Uterus (tissue), 4 donors: ENCODE results near the gene EPC2. TPM values are rescaled to one million over a fixed set of nuclear protein-coding genes. Genes with fewer than 3 reads are reported as not detected.

ENCODE experiments used
- DNase-seq, 2 donors: peaks; one replicate each; pipeline ENCODE4 v3.0.0-alpha.2; 2019 to 2020
- H3K27ac ChIP-seq, 2 donors: fragments of 200-600 bp; sonication (generic); 1 replicate in 1 of 2; 2 replicates in 1 of 2; pipeline ENCODE4 v1.5.1; 2016 to 2018
- H3K27me3 ChIP-seq, 2 donors: fragments of 200-600 bp; sonication (generic); one replicate each; pipeline ENCODE4 v1.5.1; 2018 to 2019; ENCODE audit warnings: control low read depth in 1 of 2
- H3K36me3 ChIP-seq, 2 donors: fragments of 200-600 bp; sonication (generic); one replicate each; pipeline ENCODE4 v1.5.1; 2019; ENCODE audit warnings: control low read depth in 1 of 2
- H3K4me1 ChIP-seq, 2 donors: fragments of 200-600 bp; sonication (generic); one replicate each; pipeline ENCODE4 v1.5.1; 2018 to 2019; ENCODE audit warnings: control low read depth in 1 of 2
- H3K4me3 ChIP-seq, 2 donors: fragments of 200-600 bp; sonication (generic); 1 replicate in 1 of 2; 2 replicates in 1 of 2; pipeline ENCODE4 v1.5.1; 2018 to 2019; ENCODE audit warnings: mild to moderate bottlenecking in 1 of 2
- H3K9me3 ChIP-seq, 2 donors: fragments of 200-600 bp; sonication (generic); one replicate each; pipeline ENCODE4 v1.5.1; 2019; ENCODE audit warnings: control low read depth in 1 of 2
- CTCF ChIP-seq, 4 experiments: fragments of 200-600 bp in 2 of 4; fragments of 450-650 bp in 2 of 4; sonication (generic) in 2 of 4; IDR thresholded peaks; one replicate each; pipeline ENCODE4 v1.5.1; 2016 to 2019; ENCODE audit warnings: antibody characterized with exemption in 4 of 4, mild to moderate bottlenecking in 2 of 4, moderate library complexity in 1 of 4
- POLR2A ChIP-seq, 2 donors: fragments of 450-650 bp; IDR thresholded peaks; one replicate each; pipeline ENCODE4 v1.6.1; 2016; ENCODE audit warnings: antibody characterized with exemption in 2 of 2, mild to moderate bottlenecking in 1 of 2, moderate library complexity in 1 of 2
- intact Hi-C: fragments of 100-400 bp; cut with DNase I; formaldehyde crosslinking; loops from one replicate; pipeline ENCODE4 v1.15.1; 2023; ENCODE audit warnings: low total_unique reads
- total RNA-seq, 4 donors: library from RNA; depleted of rRNA in 3 of 4; stranded (reverse); fragments of >200 nt in 3 of 4; gene quantifications; one replicate each; pipeline versions ENCODE4 v1.1.0 to v1.2.4, GENCODE V29; 2014 to 2023
- donor health status: DM: yes; HTN: yes; CAD: no.

The EPC2 gene
- total RNA-seq, 4 donors from 2014 or later = 14.3 to 71.4 (median 33.8) TPM

GRCh38 chr2:148640767-148641166 lies 3.8 kb upstream of the EPC2 start:
- Histone ChIP-seq H3K4me3 (no peak overlapping the region), H3K27ac (no peak overlapping the region), H3K36me3 (no peaks in the 10 kb centered on the region), H3K9me3 (no peaks in the 10 kb centered on the region), H3K27me3 (no peaks in the 10 kb centered on the region), H3K4me1 (no peaks in the 10 kb centered on the region)
- no peak for DNase-seq
- TF ChIP-seq CTCF (IDR thresholded peaks at IDR 0.05) (no peak), POLR2A (IDR thresholded peaks at IDR 0.05) (no peak)
- intact Hi-C loops = no loop called here

GRCh38 chr2:148642112-148642744 lies 2.3 kb upstream of the EPC2 start:
- H3K9me3 ChIP-seq = no peaks in the 10 kb centered on the region
- H3K27me3 ChIP-seq = no peaks in the 10 kb centered on the region
- H3K4me3 ChIP-seq = no peak overlapping the region
- no peak for TF ChIP-seq POLR2A (IDR thresholded peaks at IDR 0.05)
- no peak for TF ChIP-seq CTCF (IDR thresholded peaks at IDR 0.05)
- H3K36me3 ChIP-seq = no peaks in the 10 kb centered on the region
- H3K4me1 ChIP-seq = no peaks in the 10 kb centered on the region
- intact Hi-C loops = no loop called here
- no peak overlapping the region for H3K27ac ChIP-seq
- DNase-seq = no peak

- Histone ChIP-seq H3K9me3 (no peaks in the 10 kb centered on the region), H3K27ac (no peak overlapping the region), H3K36me3 (no peaks in the 10 kb centered on the region), H3K27me3 (no peaks in the 10 kb centered on the region), H3K4me3 (no peak overlapping the region), H3K4me1 (no peaks in the 10 kb centered on the region)
- DNase-seq = peak in 1 of 2 donors; percentile 29
- TF ChIP-seq POLR2A (IDR thresholded peaks at IDR 0.05) (no peak), CTCF (IDR thresholded peaks at IDR 0.05) (no peak)
- intact Hi-C loops = no loop called here
These were observed 1.6 kb upstream of the EPC2 start for GRCh38 chr2:148642891-148643416.

- intact Hi-C loops = no loop called here
- Histone ChIP-seq H3K4me3 (peak overlapping the region in 1 of 2 donors; percentile 77), H3K4me1 (no peaks in the 10 kb centered on the region), H3K9me3 (no peaks in the 10 kb centered on the region), H3K27ac (peak overlapping the region in 1 of 2 donors; percentile 100), H3K27me3 (no peaks in the 10 kb centered on the region), H3K36me3 (no peaks in the 10 kb centered on the region)
- no peak for DNase-seq
- no peak for TF ChIP-seq POLR2A (IDR thresholded peaks at IDR 0.05)
- no peak for TF ChIP-seq CTCF (IDR thresholded peaks at IDR 0.05)
These were observed 1.1 kb upstream of the EPC2 start for GRCh38 chr2:148643421-148643820.

GRCh38 chr2:148644883-148645538 lies 460 bp downstream of the EPC2 start:
- no peaks in the 10 kb centered on the region for H3K4me1 ChIP-seq
- peak in 3 of 4 experiments; percentile 18 to 28 (median 21) for TF ChIP-seq CTCF (IDR thresholded peaks at IDR 0.05)
- peak in 1 of 2 donors; percentile 5 for TF ChIP-seq POLR2A (IDR thresholded peaks at IDR 0.05)
- no peaks in the 10 kb centered on the region for H3K27me3 ChIP-seq
- intact Hi-C loops = no loop called here
- peak; percentile 91 to 96 for DNase-seq
- H3K36me3 ChIP-seq = no peaks in the 10 kb centered on the region
- H3K4me3 ChIP-seq = peak overlapping the region; percentile 77 to 79
- H3K27ac ChIP-seq = peak overlapping the region; percentile 99 to 100
- H3K9me3 ChIP-seq = no peaks in the 10 kb centered on the region
